ENCODE measurements around the gene MDC1. TPM values are rescaled to one million over a fixed set of nuclear protein-coding genes. Genes with fewer than 3 reads are reported as not detected.
A peak's percentile ranks its signal among the peaks of the same experiment; 100 is the strongest.

MDC1 gene
- total and polyA plus RNA-seq, 7 donors, result 1.8 to 17.4 (median 5.4) TPM

GRCh38 chr6:30684386-30685156, 32.5 kb downstream of the MDC1 start:
- TF ChIP-seq POLR2A (IDR thresholded peaks at IDR 0.05) (no peak), POLR2AphosphoS5 (IDR thresholded peaks at IDR 0.05) (peak in 1 of 4 donors; percentile 14)
- 31 to 67% methylated on average over 21 of the region's 21 CpGs for WGBS, 2 donors
- intact Hi-C loops (cut with DNase I), result loop anchor here (5.0 kb wide), 1 partner anchor 143 kb away; no protein-coding TSS in a partner anchor
- Histone ChIP-seq H3K4me3 (peak overlapping the region; percentile 63 to 87 (median 72)), H3K36me3 (peaks cover 0 to 9% (median 0%) of the 10 kb centered on the region in 4 donors), H3K27ac (peak overlapping the region; percentile 94 to 99 (median 98)), H3K4me1 (peaks cover 0 to 87% (median 84%) of the 10 kb centered on the region in 4 donors), H3K27me3 (no peaks in the 10 kb centered on the region), H3K9me3 (no peaks in the 10 kb centered on the region)
- peak; percentile 85 for DNase-seq

DNA sequence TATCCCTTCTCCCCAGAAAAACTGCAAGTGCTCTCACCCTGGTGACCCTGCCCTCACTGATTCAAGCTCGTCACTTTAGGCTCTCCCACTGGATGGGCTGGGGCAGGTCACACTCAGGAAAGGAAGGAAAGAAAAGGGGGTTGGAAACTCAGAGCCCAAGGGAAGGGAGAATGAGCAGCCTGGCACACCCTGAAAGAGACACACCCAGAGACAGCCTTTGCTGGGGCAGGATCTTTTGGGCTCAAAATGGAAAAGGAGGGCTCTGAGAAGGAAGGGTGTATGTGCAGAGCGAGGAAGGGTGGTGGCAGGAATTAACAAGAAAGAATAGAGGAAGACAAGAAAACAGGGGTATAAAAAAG, 33.1 kb downstream of the MDC1 start:
- Histone ChIP-seq H3K4me3 (peak overlapping the region; percentile 63 to 87 (median 72)), H3K27ac (peak overlapping the region; percentile 94 to 99 (median 98)), H3K36me3 (peaks cover 0 to 10% (median 0%) of the 10 kb centered on the region in 4 donors), H3K27me3 (no peaks in the 10 kb centered on the region), H3K9me3 (no peaks in the 10 kb centered on the region), H3K4me1 (peaks cover 0 to 87% (median 84%) of the 10 kb centered on the region in 4 donors)
- no peak for DNase-seq
- WGBS, 2 donors, result 19 to 42% methylated on average over 2 of the region's 2 CpGs
- intact Hi-C loops (cut with DNase I), result loop anchor here (2.0 to 5.0 kb wide), 2 partner anchors 99 to 143 kb away; no protein-coding TSS in a partner anchor
- no peak for TF ChIP-seq POLR2AphosphoS5 (IDR thresholded peaks at IDR 0.05)
- no peak for TF ChIP-seq CTCF (IDR thresholded peaks at IDR 0.05)
- no peak for TF ChIP-seq EP300 (IDR thresholded peaks at IDR 0.05)
- TF ChIP-seq POLR2A (IDR thresholded peaks at IDR 0.05), result no peak

GRCh38 chr6:30683183-30683979, 33.7 kb downstream of the MDC1 start:
- H3K4me1 ChIP-seq, result peaks cover 0 to 86% (median 81%) of the 10 kb centered on the region in 4 donors
- no peaks in the 10 kb centered on the region for H3K27me3 ChIP-seq
- no peak for TF ChIP-seq POLR2A (IDR thresholded peaks at IDR 0.05)
- TF ChIP-seq POLR2AphosphoS5 (IDR thresholded peaks at IDR 0.05), result no peak
- no peak for TF ChIP-seq EP300 (IDR thresholded peaks at IDR 0.05)
- TF ChIP-seq CTCF (IDR thresholded peaks at IDR 0.05), result no peak
- peak overlapping the region; percentile 63 to 87 (median 72) for H3K4me3 ChIP-seq
- DNase-seq, result peak; percentile 72
- intact Hi-C loops (cut with DNase I), result loop anchor here (2.0 to 5.0 kb wide), 2 partner anchors 99 to 144 kb away; no protein-coding TSS in a partner anchor
- H3K9me3 ChIP-seq, result no peaks in the 10 kb centered on the region
- peaks cover 0 to 16% (median 5%) of the 10 kb centered on the region in 4 donors for H3K36me3 ChIP-seq
- H3K27ac ChIP-seq, result peak overlapping the region; percentile 94 to 99 (median 98)
- 23 to 60% methylated on average over 7 of the region's 7 CpGs for WGBS, 2 donors

GRCh38 chr6:30682143-30683117, 34.7 kb downstream of the MDC1 start:
- intact Hi-C loops (cut with DNase I), result loop anchor here (2.0 to 5.0 kb wide), 2 partner anchors 100 to 145 kb away; no protein-coding TSS in a partner anchor
- H3K4me3 ChIP-seq, result peak overlapping the region; percentile 63 to 87 (median 72)
- no peaks in the 10 kb centered on the region for H3K9me3 ChIP-seq
- peaks cover 2 to 25% (median 13%) of the 10 kb centered on the region in 4 donors for H3K36me3 ChIP-seq
- DNase-seq, result peak; percentile 94
- H3K27ac ChIP-seq, result peak overlapping the region; percentile 94 to 99 (median 98)
- no peaks in the 10 kb centered on the region for H3K27me3 ChIP-seq
- peak in 2 of 4 donors; percentile 9 to 21 for TF ChIP-seq EP300 (IDR thresholded peaks at IDR 0.05)
- TF ChIP-seq POLR2AphosphoS5 (IDR thresholded peaks at IDR 0.05), result peak; percentile 87 to 93 (median 90)
- no peak for TF ChIP-seq CTCF (IDR thresholded peaks at IDR 0.05)
- TF ChIP-seq POLR2A (IDR thresholded peaks at IDR 0.05), result peak; percentile 79 to 87
- H3K4me1 ChIP-seq, result peaks cover 0 to 79% (median 73%) of the 10 kb centered on the region in 4 donors
- 30 to 62% methylated on average over 11 of the region's 11 CpGs for WGBS, 2 donors

All from sigmoid colon (tissue), 7 donors.